HG02885 (cell line): ENCODE measurements around the gene E2F2.
"Not testable (repeated sequence)": the region's sequence is repeated elsewhere in the genome, so short reads cannot be mapped to it uniquely, and the experiment has no call there.

Experiments used
- ATAC-seq: cut with Tn5 transposase; IDR thresholded peaks from one replicate; pipeline ENCODE4 v1.9.1; 2021; ENCODE audit warnings: mild to moderate bottlenecking; ENCODE audit not compliant: unreplicated experiment, poor library complexity

E2F2 gene

DNA sequence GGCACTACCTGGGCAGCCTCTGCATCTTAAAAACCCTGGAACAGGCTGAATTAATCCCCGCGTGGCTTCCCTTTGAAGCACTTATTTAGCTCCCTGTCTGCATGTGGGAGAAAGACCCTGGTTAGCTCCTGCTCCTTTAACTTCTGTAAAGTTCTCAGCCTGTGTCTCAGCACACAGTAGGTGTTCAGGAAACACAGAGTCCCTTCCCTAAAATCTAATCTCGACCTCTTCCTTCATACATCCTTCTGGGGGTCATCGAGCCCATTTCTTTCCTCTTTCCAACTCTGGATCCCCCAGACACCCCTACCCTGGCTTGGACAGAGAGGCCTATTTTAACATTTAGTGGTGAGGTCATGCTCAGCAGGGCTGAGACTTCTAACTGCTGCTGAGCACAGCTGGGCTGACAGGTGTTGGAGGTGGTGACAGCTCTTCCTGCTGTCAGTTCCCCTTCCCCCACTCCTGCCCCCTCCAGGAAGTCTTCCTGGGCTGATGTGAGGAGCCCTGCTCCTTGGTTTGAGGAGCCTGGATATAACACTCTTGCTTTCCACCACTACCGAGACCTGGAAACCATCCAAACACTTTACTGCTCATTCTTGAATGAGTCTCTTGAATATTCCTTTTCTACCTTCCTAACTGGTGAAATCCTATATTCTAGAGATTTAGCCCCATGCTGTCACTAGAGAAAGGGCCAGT, 5.3 kb downstream of the E2F2 start:
- ATAC-seq: no peak

DNA sequence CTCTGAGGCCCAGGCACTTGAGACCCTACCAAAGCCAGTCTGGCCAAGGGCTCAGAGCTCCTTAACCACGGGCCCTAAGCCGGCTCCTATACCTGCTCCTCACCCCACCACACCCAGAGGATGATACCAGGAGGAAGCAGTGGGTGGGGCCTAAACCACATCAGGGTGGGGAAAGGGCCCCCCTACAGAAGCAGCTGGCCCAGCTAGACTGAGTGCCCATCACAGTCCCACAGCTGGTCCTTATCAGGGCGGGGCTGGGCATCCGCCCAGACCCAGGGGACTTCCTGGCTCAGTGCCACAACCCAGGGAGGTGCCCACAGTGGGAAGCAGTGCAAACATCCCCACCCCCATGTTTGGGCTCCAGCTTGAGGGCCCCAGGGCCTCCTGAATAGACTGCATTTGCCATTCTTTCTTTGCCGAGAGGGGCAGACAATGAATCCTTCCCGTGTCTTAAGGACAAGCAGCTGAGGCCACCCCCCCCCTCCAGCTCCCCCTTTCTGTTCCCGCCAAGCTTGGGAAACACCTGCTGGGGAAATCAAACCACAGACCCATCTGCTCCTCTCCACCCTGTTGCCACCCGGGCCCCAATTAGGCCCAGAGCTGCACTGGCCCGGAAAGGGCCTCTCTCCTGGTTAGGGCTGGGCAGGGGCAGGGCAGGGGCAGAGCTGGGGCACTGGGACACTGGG, 6.2 kb downstream of the E2F2 start:
- ATAC-seq: no peak

GRCh38 chr1:23524163-23524562, 6.9 kb downstream of the E2F2 start:
- ATAC-seq: no peak

GRCh38 chr1:23522244-23522982, 8.6 kb downstream of the E2F2 start:
- ATAC-seq: no peak

DNA sequence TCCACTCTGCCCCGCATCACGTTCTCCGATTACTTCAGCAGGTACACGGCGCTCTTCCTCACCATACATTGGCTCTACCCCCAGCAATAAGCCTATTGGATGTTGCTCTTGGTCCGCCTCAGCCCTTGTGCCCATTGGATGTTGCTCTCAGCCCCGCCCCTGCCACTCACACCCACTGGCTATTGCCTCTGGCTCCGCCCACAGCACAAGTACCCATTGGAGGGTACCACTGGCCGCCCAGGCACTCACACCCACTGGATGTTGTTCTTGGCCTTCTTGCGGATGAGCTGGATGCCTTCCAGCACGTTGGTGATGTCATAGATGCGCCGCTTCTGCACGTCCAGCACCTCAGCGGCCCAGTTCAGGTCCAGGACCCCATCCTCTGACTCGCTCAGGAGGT, 9.4 kb downstream of the E2F2 start:
- no peak for ATAC-seq

- ATAC-seq: no peak
Measured at GRCh38 chr1:23517581-23517980, 13.5 kb downstream of the E2F2 start.

DNA sequence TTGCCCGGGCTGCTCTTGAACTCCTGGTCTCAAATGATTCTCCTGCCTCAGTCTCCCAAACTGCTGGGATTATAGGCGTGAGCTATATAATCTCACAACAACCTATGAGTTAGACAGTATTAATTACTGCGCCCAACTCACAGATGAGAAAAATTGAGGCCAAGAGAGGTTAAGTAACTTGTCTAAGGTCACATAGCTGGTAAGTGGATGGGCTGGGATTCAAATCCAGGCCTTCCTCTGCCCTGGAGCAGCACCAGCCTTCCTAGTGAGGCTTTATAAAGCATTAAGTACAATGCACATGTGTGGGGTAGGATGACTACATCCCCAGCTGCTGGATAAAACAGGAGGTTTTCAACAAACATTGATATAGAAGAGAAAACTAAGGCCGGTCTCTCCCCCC, 15.1 kb downstream of the E2F2 start:
- no peak for ATAC-seq

GRCh38 chr1:23514111-23514679, 16.8 kb downstream of the E2F2 start:
- no peak for ATAC-seq

GRCh38 chr1:23509896-23510295, 21.1 kb downstream of the E2F2 start:
- no peak for ATAC-seq

GRCh38 chr1:23506376-23507107, 24.5 kb downstream of the E2F2 start:
- no peak for ATAC-seq

DNA sequence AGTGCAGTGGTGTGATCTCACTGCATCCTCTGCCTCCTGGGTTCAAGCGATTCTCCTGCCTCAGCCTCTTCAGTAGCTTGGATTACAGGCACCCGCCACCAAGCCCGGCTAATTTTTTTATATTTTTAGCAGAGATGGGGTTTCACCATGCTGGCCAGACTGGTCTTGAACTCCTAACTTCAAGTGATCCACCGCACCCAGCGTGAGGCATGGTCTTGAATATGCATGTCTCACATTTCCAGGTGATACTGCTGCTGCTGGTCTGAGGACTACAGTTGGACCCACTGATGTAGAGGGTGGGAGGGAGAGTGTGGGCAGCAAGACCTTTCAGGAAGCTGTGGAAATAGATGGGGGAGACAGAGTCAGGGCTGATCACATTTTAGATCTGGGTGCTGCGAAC, 25.2 kb downstream of the E2F2 start:
- ATAC-seq: no peak

DNA sequence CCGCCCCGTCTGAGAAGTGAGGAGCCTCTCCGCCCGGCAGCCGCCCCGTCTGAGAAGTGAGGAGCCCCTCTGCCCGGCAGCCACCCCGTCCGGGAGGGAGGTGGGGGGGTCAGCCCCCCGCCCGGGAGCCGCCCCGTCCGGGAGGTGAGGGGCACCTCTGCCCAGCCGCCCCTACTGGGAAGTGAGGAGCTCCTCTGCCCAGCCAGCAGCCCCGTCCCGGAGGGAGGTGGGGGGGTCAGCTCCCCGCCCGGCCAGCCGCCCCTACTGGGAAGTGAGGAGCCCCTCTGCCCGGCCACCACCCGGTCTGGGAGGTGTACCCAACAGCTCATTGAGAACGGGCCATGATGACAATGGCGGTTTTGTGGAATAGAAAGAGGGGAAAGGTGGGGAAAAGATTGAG, 26.9 kb downstream of the E2F2 start:
- not testable (repeated sequence) for ATAC-seq

DNA sequence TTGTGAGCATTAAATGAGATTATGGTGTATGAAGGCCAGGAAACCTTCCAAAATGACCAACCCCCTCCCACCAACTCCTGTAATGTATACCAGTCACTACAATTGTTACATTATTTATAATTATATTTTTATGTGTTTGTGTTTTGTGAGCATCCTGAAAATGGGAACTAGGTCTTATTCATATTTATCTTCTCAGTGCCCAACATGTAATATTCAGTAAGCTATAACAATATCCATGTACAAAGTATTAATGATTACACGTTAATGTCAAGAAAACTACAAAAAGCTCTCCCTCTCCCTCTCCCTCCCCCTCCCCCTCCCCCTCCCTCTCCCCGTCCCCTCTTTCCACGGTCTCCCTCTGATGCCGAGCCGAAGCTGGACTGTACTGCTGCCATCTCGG, 28.1 kb downstream of the E2F2 start:
- no peak for ATAC-seq

GRCh38 chr1:23500466-23500865, 30.6 kb downstream of the E2F2 start:
- ATAC-seq: no peak

GRCh38 chr1:23497777-23498439, 33.1 kb downstream of the E2F2 start:
- ATAC-seq: no peak

DNA sequence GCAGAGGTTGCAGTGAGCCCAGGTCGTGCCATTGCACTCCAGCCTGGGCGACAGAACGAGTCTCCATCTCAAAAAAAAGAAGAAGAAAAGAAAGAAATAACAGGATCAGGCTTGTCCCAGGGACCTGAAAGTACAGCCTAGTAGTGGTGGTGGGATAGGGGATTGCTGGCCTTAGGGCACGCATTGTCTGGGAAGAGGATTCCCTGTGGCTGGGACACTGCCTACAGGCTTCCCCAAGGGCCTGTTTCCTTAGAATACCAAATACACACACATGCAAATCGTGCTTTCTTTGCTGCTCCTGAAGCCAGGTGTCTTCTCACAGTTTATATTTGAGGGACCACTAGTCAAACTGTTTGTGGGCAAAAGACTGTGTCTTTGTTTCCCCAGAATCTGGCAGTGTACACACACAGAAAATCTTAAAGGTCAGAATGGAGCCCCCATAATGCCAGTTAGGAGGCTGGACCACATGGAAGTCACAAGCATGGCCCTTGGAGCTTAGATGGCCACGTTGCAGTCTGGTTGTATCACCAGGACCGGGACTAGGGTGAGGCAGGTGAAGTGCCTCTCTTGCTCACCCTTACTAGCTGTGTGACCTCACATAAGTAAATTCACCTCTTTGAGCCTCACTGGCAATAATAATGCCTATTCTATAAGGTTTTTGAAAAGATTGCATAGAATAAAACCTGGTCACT, 34.4 kb downstream of the E2F2 start:
- ATAC-seq: no peak

GRCh38 chr1:23494836-23495235, 36.2 kb downstream of the E2F2 start:
- not testable (repeated sequence) for ATAC-seq

DNA sequence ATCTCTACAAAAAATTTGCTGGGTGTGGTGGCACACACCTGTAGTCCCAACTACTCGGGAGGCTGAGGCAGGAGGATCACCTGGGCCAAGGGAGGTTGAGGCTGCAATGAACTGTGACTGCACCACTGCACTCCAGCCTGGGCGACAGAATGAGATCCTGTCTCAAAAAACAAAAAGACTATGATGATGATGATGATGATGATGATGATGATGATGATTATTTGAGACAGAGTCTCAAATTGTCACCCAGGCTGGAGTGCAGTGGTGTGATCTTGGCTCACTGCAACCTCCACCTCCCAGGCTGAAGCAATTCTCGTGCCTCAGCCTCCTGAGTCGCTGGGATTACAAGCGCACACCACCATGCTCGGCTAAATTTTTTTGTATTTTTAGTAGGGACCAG, 38.3 kb downstream of the E2F2 start:
- ATAC-seq: not testable (repeated sequence)

- ATAC-seq: no peak
Measured at GRCh38 chr1:23492132-23492720, 38.8 kb downstream of the E2F2 start.
